Fibroblast of the conjunctiva (primary cell): ENCODE results near the gene OR51A7.
"Not testable (repeated sequence)": the region's sequence is repeated elsewhere in the genome, so short reads cannot be mapped to it uniquely, and the experiment has no call there.

Experiments used
- DNase-seq: peaks from one replicate; pipeline ENCODE4 v3.0.0-alpha.2; 2010; ENCODE audit warnings: low read depth

OR51A7 gene

DNA sequence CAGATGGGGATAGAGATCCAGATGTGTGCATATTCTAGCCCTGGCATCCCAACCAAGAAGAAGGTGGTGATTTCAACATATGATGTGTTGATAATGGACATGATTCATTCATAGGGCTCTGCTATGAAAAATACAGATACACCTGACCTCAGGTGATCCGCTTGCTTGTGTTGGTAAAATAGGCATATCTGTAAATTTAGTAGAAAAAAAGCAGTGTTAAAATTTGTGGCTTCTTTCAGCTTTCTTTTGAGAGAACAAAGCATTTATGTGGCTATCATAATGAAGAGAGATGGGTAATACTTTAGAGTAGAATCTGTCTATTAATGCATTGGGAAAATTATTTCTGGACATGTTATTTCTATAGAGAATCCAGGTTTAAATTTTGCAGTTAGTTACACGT is 52.0 kb downstream of the OR51A7 start, which contains the start of gene OR51A2:
TSS of gene OR51A2 (minus strand) at position 101 of the 400 bp plus-strand sequence. CDS start at position 101, 0 bp downstream.
- not testable (repeated sequence) for DNase-seq

DNA sequence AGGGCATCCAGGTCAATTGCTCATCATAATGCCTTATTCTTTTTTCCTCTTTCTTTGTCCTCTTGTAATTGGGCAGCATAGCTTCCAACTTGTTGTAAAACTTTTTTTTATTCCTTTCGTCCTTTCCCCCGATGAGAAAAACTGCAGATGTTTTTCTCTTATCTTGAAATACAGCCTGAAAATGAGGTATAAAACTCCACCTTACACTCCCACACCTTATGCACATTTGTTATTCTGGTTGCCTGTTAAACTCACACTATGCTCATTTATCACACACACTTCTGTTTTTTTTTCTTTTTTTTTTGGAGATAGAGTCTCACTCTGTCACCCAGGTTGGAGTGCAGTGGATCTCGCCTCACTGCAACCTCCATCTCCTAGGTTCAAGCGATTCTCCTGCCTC is 53.8 kb downstream of the OR51A7 start:
- DNase-seq = no peak
